ENCODE results near the gene MSTN.

DNA sequence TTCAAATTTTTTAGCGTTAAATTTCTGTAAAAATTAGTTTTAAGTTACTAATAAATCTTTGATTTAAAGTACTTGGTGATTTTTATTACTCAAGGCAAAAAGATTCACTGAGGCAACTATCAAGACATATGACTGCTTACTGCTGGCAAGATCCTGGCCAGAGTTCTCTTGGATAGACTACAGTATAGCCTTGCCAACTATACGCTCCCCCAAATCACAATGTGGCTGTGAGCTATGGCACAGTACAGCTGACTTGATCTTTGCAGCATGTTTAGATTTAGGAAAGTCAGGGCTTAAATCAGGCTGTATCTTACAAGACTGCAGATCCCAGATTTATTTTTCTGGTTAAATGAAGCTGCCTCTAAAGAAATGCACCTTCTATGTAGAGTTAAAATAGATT, 26.5 kb downstream of the MSTN start:
- no peak for TF ChIP-seq POLR2A (IDR thresholded peaks at IDR 0.05)
- TF ChIP-seq CTCF (IDR thresholded peaks at IDR 0.05) = no peak
